Right renal pelvis (tissue), 4 donors: ENCODE results near the gene MKLN1. TPM values are rescaled to one million over a fixed set of nuclear protein-coding genes. Genes with fewer than 3 reads are reported as not detected.
"Not testable (repeated sequence)": the region's sequence is repeated elsewhere in the genome, so short reads cannot be mapped to it uniquely, and the experiment has no call there.

Source experiments
- DNase-seq, 4 donors: peaks; one replicate each; pipeline ENCODE4 v3.0.0-alpha.2; 2013; ENCODE audit warnings: low read depth in 4 of 4, low spot score in 3 of 4, missing footprints in 1 of 4
- polyA plus RNA-seq, 4 donors: library from polyadenylated mRNA; unstranded; fragments of 120-200 nt; gene quantifications; one replicate each; pipeline ENCODE4 v1.2.1, GENCODE V29; 2013; ENCODE audit not compliant: insufficient read length in 4 of 4

The MKLN1 gene
- polyA plus RNA-seq, 4 donors, result 34.2 to 49.9 (median 43.9) TPM

GRCh38 chr7:131511774-131512535 lies 184.3 kb downstream of the MKLN1 start:
- DNase-seq, result no peak

DNA sequence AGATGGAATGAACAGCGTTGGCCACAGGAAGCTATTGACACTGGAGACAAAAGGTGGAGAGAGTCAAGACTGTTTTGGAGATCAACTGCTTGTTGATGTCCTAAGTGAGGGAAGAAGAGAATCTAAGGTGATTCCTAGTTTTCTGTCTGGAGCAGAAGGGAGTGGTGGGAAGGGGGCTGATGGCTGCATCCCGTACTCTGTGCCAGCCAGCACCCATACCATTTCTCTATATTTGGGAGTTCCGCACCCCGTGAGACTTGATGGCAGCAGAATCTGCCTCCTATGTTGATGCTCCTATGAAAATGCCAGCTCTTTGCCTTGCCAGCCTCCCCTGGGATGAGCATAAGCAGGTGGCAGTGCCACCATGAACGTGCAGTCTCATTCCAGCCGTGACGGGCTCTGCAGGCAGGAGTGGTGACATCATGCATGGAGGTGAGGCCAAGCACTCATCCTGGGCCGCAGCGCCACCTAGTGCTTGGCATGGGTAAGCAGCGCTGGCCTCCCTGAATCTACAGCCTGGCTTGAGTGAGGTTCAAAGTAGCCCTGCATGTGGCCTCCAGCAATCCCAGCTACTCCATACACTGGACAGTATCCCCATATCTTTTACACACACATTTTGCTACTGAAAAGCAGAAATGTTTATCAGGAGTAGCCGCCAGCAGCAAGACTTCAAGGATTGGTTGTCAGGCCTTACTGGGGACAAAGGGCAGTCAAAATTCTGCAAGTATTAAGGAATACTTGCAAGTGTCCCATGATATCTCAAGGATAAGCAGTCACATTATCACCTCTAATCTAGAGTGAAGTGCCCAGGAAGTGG lies 185.8 kb downstream of the MKLN1 start:
- DNase-seq, result peak; percentile 68 to 80 (median 74)

- DNase-seq, result not testable (repeated sequence)
Measured at GRCh38 chr7:131515471-131515870, 187.8 kb downstream of the MKLN1 start.

DNA sequence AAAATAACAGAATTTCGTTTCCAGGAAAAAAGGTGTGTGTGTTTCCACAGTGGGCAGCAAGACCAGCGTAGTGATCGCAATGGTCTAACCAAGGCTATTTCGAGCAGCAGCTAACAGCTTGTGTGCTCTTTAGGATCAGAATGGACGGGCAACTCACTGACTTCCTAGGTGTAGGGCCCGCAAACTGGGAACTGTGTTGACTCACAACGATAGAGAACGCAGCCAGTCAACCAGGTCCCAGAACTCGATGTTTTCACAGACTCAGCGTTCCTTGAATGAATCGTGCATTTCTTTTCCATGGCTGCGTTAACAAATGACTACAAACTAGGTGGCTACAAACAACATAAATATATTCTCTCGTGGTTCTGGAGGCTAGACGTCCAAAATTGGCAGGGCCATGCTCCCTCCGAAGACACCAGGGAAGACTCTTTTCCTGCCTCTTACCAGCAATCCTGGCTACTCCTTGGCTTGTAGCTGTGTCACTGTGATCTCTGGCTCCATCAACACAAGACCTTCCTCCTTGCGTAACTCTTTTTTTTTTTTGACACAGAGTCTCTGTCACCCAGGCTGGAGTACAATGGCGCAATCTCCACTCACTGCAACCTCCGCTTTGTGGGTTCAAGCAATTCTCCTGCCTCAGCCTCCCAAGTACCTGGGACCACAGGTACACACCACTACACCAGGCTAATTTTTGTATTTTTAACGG lies 189.7 kb downstream of the MKLN1 start:
- DNase-seq, result no peak

GRCh38 chr7:131518626-131519025 lies 190.9 kb downstream of the MKLN1 start:
- no peak for DNase-seq

DNA sequence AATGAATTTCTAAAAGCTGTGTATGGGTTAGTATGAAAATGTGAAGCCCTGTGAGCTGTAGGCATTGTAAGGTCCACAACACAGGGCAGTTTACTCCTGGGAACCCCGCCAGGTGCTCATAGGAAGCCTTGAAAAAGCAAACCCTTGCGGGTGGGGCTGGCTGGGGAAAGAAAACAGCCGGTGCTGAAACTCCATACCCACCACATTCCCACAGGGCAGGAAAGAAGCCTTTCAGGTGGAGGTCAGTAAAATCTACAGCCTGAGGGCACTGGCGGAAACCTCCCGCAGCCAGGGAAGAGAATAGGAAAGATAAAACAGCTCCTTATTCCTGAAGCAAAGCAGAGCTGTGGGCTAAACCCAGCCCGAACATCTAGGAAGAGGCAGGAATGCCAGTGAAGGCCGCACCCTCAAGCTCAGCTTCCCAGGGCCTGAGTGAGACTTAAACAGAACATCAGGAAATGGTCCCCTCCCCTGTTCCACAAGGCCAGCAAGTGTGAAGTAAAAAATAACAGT lies 194.0 kb downstream of the MKLN1 start:
- no peak for DNase-seq

DNA sequence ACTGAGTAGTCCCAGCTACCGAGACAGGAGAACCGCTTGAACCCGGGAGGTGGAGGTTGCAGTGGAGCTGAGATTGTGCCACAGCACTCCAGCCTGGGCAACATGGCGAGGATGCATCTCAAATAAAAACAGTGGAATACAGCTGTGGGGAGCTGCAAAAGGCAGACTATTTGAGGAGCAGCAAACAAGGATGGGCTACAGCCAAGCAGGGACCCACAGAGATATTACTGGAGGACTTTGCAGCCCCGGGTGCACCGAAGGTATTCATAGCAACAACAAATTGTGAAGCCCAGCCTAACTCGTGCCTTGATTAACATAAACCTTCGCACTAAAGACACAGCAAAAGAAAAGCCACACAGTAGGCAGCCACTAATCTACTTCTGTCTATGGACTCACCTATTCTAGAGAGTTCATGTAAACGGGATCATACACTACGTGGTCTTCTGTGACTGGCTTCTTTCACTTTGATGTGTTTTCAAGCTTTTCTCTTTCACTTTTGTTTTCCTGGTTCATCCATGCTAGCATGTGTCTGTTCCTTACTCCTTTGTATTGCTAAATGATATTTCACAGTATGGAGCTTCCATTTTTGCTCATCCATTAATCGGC lies 194.8 kb downstream of the MKLN1 start:
- DNase-seq, result no peak

- no peak for DNase-seq
Measured at GRCh38 chr7:131524115-131524514, 196.4 kb downstream of the MKLN1 start.

DNA sequence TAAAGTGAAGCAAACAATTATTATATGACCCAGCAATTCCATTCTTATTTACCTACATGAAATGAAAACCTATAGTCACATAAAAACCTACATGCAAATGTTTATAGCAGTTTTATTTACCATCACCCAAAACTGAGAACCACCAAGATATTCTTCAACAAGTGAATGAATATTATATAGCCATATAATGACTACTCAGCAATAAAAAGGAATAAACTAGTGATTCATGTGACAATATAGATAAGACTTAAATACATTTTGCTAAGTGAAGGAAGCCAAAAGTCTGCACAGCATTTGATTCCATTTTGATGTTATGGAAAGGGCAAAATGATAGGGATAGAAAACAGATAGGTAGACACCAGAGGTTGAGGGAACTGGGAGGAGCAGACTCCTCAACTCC lies 197.0 kb downstream of the MKLN1 start:
- DNase-seq, result no peak

GRCh38 chr7:131525820-131526219 lies 198.1 kb downstream of the MKLN1 start:
- no peak for DNase-seq

- DNase-seq, result no peak
Measured at GRCh38 chr7:131527456-131527855, 199.8 kb downstream of the MKLN1 start.

- no peak for DNase-seq
Measured at GRCh38 chr7:131529179-131529578, 201.5 kb downstream of the MKLN1 start.

DNA sequence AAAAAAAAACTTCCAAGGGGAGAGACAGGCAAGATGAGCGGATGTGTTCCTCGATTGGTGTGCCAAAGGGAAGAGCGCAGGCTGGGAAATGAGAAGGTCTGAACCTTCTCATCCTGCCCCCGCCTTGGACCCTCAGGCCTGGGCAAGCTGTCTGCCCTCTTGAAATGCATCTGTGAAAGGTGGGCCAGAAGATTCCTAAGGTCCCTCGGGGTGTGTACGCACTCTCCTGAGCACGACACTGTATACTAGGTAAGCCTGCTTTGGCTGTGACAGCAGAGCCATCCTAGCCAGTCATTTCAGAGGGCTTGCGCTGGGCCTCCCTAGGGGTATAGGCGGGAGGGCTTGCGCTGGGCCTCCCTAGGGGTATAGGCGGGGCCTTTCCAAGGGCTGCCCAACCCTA lies 201.9 kb downstream of the MKLN1 start:
- DNase-seq, result no peak

DNA sequence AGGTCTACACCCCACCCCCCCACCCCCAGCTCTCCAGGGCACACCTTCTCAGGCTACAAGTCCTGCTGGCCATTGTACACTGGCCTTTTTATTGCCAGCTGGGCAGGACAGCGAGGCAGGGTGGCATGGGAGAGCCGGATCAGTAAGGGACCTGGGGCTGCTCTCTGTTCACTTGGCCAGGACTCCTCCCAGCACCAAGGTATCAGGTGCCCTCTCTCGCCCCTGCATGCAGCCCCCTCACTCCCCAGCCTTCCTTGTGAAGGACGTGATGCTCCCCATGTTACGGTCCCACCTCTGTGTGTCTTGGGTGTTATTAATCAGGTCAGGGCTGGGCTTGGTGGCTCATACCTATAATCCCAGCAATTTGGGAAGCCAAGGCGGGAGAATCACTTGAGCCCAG lies 202.5 kb downstream of the MKLN1 start:
- no peak for DNase-seq

DNA sequence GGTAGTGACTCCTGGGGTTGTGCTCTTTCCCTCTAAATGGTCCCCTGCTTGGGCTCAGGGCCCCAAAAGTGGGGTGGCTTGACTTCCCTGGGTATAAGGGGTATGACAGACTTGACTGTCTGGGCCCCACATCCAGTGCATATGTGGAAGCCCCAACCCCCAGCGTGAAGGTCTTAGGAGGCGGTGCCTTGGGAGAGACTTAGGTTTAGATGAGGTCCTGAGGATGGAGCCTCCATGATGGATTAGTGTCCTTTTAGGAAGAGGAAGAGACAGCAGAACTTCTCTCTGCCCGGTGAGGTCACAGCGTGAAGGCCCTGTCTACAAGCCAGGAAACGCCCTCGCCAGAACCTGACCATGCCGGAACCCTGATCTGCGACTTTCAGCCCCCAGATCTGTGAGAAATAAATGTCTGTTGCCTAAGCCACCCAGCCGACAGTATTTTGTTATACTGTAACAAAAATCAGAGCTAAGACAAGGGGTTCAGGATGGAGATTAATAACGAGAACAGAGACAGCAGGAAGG lies 205.0 kb downstream of the MKLN1 start:
- DNase-seq, result no peak

DNA sequence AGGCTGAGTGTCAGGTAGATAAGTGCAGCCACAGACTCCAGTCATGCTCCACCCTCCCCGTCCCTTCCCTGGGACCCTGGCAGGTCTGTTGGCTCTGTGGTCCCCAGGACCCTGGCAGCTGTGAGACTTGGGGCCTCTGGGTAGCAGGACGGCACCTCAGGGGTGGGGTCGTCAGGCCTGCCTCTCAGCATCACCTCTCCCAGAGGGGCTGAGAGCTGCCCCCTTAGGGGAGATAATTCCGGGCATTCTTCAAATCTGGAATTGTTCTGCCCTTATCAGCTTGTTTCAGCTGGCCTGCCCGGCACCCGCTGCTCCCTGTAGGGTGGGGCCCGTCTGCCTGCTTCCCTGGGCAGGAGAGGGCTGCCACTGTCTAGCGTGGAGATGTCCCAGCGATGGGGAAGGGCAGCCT lies 205.5 kb downstream of the MKLN1 start:
- no peak for DNase-seq

DNA sequence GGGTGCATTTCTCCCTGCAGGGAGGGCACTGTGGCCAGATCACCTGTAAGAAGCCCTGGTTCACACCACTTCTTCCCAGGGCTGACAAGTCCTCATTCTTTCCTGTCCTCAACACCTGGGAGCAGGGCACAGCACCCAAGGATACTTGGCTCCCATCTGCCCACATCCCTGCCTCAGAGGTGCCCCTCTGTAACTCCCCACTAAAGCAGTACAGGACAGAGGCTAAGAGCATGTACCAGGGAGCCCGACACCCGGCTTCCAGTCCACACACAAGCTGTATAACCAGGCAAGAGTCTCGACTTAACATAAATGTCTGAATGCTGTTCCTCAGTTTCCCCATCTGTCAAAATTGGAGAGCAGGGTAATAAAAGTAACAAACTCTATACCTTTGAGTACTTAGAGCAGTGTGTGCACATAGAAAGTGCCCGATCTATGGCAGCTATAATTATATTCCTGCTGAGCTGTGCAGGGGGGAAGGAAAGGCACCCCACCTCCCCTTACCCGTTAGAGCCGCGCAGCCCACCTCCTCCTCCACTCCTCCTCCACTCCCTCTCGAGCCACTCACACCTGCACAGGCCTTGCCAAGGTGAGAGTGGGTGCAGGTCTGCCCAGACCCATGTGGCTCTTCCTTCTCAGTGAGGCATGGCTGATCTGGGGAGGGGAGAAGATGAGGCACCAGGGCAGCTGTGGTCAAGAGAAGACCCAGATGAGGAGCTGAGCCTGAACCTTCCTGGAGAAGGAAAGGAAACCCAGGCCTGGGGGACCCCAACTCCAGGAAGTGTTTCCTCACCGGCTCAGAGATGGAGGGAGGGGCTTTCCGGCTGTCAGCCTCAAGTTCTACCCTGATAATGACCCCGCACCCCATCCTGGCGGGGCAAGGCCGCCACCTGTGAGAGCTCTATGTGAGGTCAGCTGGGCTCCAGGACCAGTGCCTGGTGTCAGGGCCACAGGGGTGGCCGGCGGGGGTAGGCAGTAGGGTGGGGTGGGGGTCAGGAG lies 206.2 kb downstream of the MKLN1 start:
- DNase-seq, result no peak

GRCh38 chr7:131536361-131536849 lies 208.7 kb downstream of the MKLN1 start:
- no peak for DNase-seq

GRCh38 chr7:131537571-131537978 lies 209.9 kb downstream of the MKLN1 start:
- DNase-seq, result no peak
